ENCODE measurements around the gene LTB4R.

Gene LTB4R

GRCh38 chr14:24365600-24366412, 54.5 kb downstream of the LTB4R start:
- no peak overlapping the region for H3K9ac ChIP-seq (ENCODE audit: low read length)

GRCh38 chr14:24366413-24366720, 55.1 kb downstream of the LTB4R start:
- Histone ChIP-seq H3K4me3 (ENCODE audit: low read depth, low read length) (peak overlapping the region; percentile 62), H3K27ac (ENCODE audit: low read depth, low read length) (no peak overlapping the region), H3K4me1 (ENCODE audit: control insufficient read depth, insufficient read depth, low read length) (peaks cover 9% of the 10 kb centered on the region), H3K36me3 (ENCODE audit: control insufficient read depth, insufficient read depth, low read length) (peaks cover 5% of the 10 kb centered on the region; the same call in 1 of the 2 replicates), H3K9ac (ENCODE audit: low read length) (no peak overlapping the region), H3K27me3 (ENCODE audit: control insufficient read depth, insufficient read depth, low read length) (peaks cover 8% of the 10 kb centered on the region), H3K9me3 (ENCODE audit: control insufficient read depth, insufficient read depth, low read depth, low read length) (no peaks in the 10 kb centered on the region)

More at GRCh38 chr14:24365600-24366412, 54.5 kb downstream of the LTB4R start:
- no peaks in the 10 kb centered on the region for H3K36me3 ChIP-seq (ENCODE audit: control insufficient read depth, insufficient read depth, low read length)
- peaks cover 9% of the 10 kb centered on the region for H3K4me1 ChIP-seq (ENCODE audit: control insufficient read depth, insufficient read depth, low read length)
- H3K9me3 ChIP-seq (ENCODE audit: control insufficient read depth, insufficient read depth, low read depth, low read length), result no peaks in the 10 kb centered on the region
- peaks cover 11% of the 10 kb centered on the region for H3K27me3 ChIP-seq (ENCODE audit: control insufficient read depth, insufficient read depth, low read length)
- no peak overlapping the region for H3K27ac ChIP-seq (ENCODE audit: low read depth, low read length)
- peak overlapping the region; percentile 62 for H3K4me3 ChIP-seq (ENCODE audit: low read depth, low read length)

GRCh38 chr14:24366721-24367513, 55.6 kb downstream of the LTB4R start:
- Histone ChIP-seq H3K36me3 (ENCODE audit: control insufficient read depth, insufficient read depth, low read length) (peaks cover 11% of the 10 kb centered on the region), H3K4me1 (ENCODE audit: control insufficient read depth, insufficient read depth, low read length) (peaks cover 9% of the 10 kb centered on the region), H3K27ac (ENCODE audit: low read depth, low read length) (peak overlapping the region; percentile 52; the same call in 1 of the 2 replicates), H3K4me3 (ENCODE audit: low read depth, low read length) (peak overlapping the region; percentile 62), H3K9ac (ENCODE audit: low read length) (peak overlapping the region; percentile 63), H3K9me3 (ENCODE audit: control insufficient read depth, insufficient read depth, low read depth, low read length) (no peaks in the 10 kb centered on the region), H3K27me3 (ENCODE audit: control insufficient read depth, insufficient read depth, low read length) (peaks cover 3% of the 10 kb centered on the region)

Data from HUES6 (cell line).